Skin epidermis (tissue), 12 donors: ENCODE measurements around the gene VDAC1.
"Not testable (repeated sequence)": the region's sequence is repeated elsewhere in the genome, so short reads cannot be mapped to it uniquely, and the experiment has no call there.

Experiments
- H3K27ac ChIP-seq, 21 experiments: fragments of 200-600 bp; sonication (generic) in 11 of 21; one replicate each; pipeline ENCODE4 v1.5.0; 2020; ENCODE audit warnings: mild to moderate bottlenecking in 3 of 21, inconsistent platforms in 2 of 21, moderate library complexity in 2 of 21
- H3K4me3 ChIP-seq, 7 experiments: fragments of 200-600 bp; sonication (generic) in 2 of 7; one replicate each; pipeline ENCODE4 v1.5.0; 2020; ENCODE audit warnings: inconsistent platforms in 2 of 7, mild to moderate bottlenecking in 2 of 7, moderate library complexity in 1 of 7

VDAC1 gene

GRCh38 chr5:133977161-133977787, 27.5 kb downstream of the VDAC1 start:
- peak overlapping the region in 4 of 21 experiments; percentile 16 to 76 (median 26) for H3K27ac ChIP-seq
- H3K4me3 ChIP-seq = no peak overlapping the region

GRCh38 chr5:133975546-133975945, 29.2 kb downstream of the VDAC1 start:
- H3K27ac ChIP-seq, H3K4me3 ChIP-seq: not testable (repeated sequence)

- Histone ChIP-seq H3K27ac (no peak overlapping the region), H3K4me3 (no peak overlapping the region)
These were observed 30.6 kb downstream of the VDAC1 start for GRCh38 chr5:133974142-133974541.

GRCh38 chr5:133970325-133970909, 34.4 kb downstream of the VDAC1 start:
- Histone ChIP-seq H3K27ac (peak overlapping the region in 5 of 21 experiments; percentile 19 to 96 (median 27)), H3K4me3 (no peak overlapping the region)

- H3K4me3 ChIP-seq = peak overlapping the region in 1 of 7 experiments; percentile 54
- H3K27ac ChIP-seq = peak overlapping the region in 7 of 21 experiments; percentile 19 to 97 (median 95)
These were observed 35.0 kb downstream of the VDAC1 start for GRCh38 chr5:133969654-133970324.

GRCh38 chr5:133968204-133968980, 36.4 kb downstream of the VDAC1 start, which contains the start of gene C5orf15:
C5orf15 (minus strand) TSS chr5:133968625; CDS start chr5:133968584, 41 bp downstream.
- Histone ChIP-seq H3K27ac (peak within 1 kb of the TSS; percentile 72 to 97 (median 92)), H3K4me3 (peak within 1 kb of the TSS; percentile 54 to 99 (median 83))

GRCh38 chr5:133967698-133968203, 37.0 kb downstream of the VDAC1 start:
- Histone ChIP-seq H3K4me3 (peak overlapping the region; percentile 54 to 99 (median 83)), H3K27ac (peak overlapping the region in 20 of 21 experiments; percentile 72 to 97 (median 92))

GRCh38 chr5:133967124-133967523, 37.7 kb downstream of the VDAC1 start:
- Histone ChIP-seq H3K4me3 (peak overlapping the region in 3 of 7 experiments; percentile 81 to 87 (median 83)), H3K27ac (peak overlapping the region in 7 of 21 experiments; percentile 27 to 97 (median 94))

- no peak overlapping the region for H3K27ac ChIP-seq
- no peak overlapping the region for H3K4me3 ChIP-seq
These were observed 38.7 kb downstream of the VDAC1 start for GRCh38 chr5:133966090-133966489.

- no peak overlapping the region for H3K27ac ChIP-seq
These were observed 41.2 kb downstream of the VDAC1 start for GRCh38 chr5:133963493-133964128.

GRCh38 chr5:133962801-133963476, 41.8 kb downstream of the VDAC1 start:
- no peak overlapping the region for H3K4me3 ChIP-seq
- H3K27ac ChIP-seq = no peak overlapping the region

More at GRCh38 chr5:133963493-133964128, 41.2 kb downstream of the VDAC1 start:
- H3K4me3 ChIP-seq = no peak overlapping the region

GRCh38 chr5:133962131-133962530, 42.6 kb downstream of the VDAC1 start:
- Histone ChIP-seq H3K4me3 (no peak overlapping the region), H3K27ac (no peak overlapping the region)

- no peak overlapping the region for H3K27ac ChIP-seq
- H3K4me3 ChIP-seq = no peak overlapping the region
These were observed 45.1 kb downstream of the VDAC1 start for GRCh38 chr5:133959643-133960042.

GRCh38 chr5:133957591-133957990, 47.2 kb downstream of the VDAC1 start:
- no peak overlapping the region for H3K4me3 ChIP-seq
- peak overlapping the region in 1 of 21 experiments; percentile 23 for H3K27ac ChIP-seq

- H3K4me3 ChIP-seq = no peak overlapping the region
- H3K27ac ChIP-seq = peak overlapping the region in 2 of 21 experiments; percentile 6 to 23
These were observed 47.7 kb downstream of the VDAC1 start for GRCh38 chr5:133957080-133957479.

- not testable (repeated sequence) for H3K27ac ChIP-seq, H3K4me3 ChIP-seq
These were observed 48.6 kb downstream of the VDAC1 start for GRCh38 chr5:133956196-133956595.

- no peak overlapping the region for H3K4me3 ChIP-seq
These were observed 51.1 kb downstream of the VDAC1 start for GRCh38 chr5:133953568-133954145.

More at GRCh38 chr5:133953568-133954145, 51.1 kb downstream of the VDAC1 start:
- H3K27ac ChIP-seq = peak overlapping the region in 3 of 21 experiments; percentile 29 to 53 (median 36)
